ENCODE data around the gene SND1. TPM values are rescaled to one million over a fixed set of nuclear protein-coding genes. Genes with fewer than 3 reads are reported as not detected.

The SND1 gene
- total RNA-seq, 1 experiment from 2014 or later, result 218 TPM

DNA sequence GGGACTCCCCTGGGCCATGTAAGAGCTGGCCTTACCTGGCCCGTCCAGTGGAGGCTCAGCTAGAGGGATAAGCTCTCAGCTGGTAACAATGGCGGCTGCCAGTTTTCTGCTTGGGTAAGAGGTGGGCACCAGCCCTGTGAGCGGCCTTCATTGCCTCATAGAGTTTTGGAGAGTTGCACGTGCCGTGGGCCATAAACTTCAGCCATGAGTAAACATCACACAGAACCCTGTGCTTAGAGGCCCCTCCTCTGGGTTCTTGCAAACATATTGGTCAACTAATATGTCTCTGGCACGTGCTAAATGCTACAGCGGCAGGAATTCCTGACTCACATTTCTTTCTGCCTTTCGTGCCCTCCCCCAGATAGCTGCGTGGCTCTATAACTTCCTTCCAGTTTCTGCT, 485.2 kb downstream of the SND1 start:
- peak overlapping the region in 1 of 2 experiments; percentile 32; a peak in 1 of 5 replicates for H3K4me3 Mint-ChIP-seq

More for the DNA sequence above, 485.2 kb downstream of the SND1 start:
- Histone ChIP-seq H4K20me1 (ENCODE audit: control insufficient read depth, insufficient read depth, insufficient read length) (no peaks in the 10 kb centered on the region), H2BK120ac (ENCODE audit: low read depth, low read length, poor library complexity, severe bottlenecking) (no peak overlapping the region), H2BK20ac (ENCODE audit: low read depth, low read length, poor library complexity, severe bottlenecking) (no peak overlapping the region), H3K27ac (ENCODE audit: insufficient read length, low read depth, low read length) (no peak overlapping the region), H2BK15ac (ENCODE audit: low read depth, low read length) (no peak overlapping the region), H3K14ac (ENCODE audit: insufficient read depth, low read length) (no peak overlapping the region), H3K27me3 (ENCODE audit: insufficient read depth, low read length) (peaks cover 9% of the 10 kb centered on the region; the same call in 1 of the 2 replicates), H3K18ac (ENCODE audit: insufficient read length, low read depth, low read length) (no peak overlapping the region), H4K8ac (replicated peaks; ENCODE audit: insufficient read length, low read depth, low read length) (no peak overlapping the region), H2AK5ac (ENCODE audit: insufficient read length, low read length) (no peak overlapping the region), H3K9ac (ENCODE audit: extremely low read depth, insufficient read length, low read length) (no peak overlapping the region), H3K23me2 (ENCODE audit: insufficient read length, low read depth, low read length, poor library complexity, severe bottlenecking) (peaks cover 11% of the 10 kb centered on the region), H3K79me1 (ENCODE audit: insufficient read depth, low read depth, low read length, poor library complexity, severe bottlenecking) (no peaks in the 10 kb centered on the region), H4K91ac (ENCODE audit: insufficient read length, low read depth, low read length) (no peak overlapping the region), H3T11ph (ENCODE audit: low read length) (no peak overlapping the region), H3K4ac (ENCODE audit: low read depth, low read length) (no peak overlapping the region), H3K9me3 (ENCODE audit: control insufficient read depth, low read depth, low read length) (no peaks in the 10 kb centered on the region), H2AFZ (ENCODE audit: low read length) (no peak overlapping the region), H2BK5ac (ENCODE audit: insufficient read length, low read length) (no peak overlapping the region), H3K23ac (ENCODE audit: insufficient read length, low read depth, low read length) (no peak overlapping the region), H4K5ac (ENCODE audit: insufficient read length, low read depth, low read length) (no peak overlapping the region), H3K4me2 (ENCODE audit: insufficient read depth, insufficient read length, low read length) (no peak overlapping the region), H3K56ac (ENCODE audit: insufficient read length, low read depth, low read length) (no peak overlapping the region), H3K79me2 (ENCODE audit: insufficient read depth, low read length) (no peaks in the 10 kb centered on the region), H3K4me1 (ENCODE audit: insufficient read depth, low read length) (no peaks in the 10 kb centered on the region), H2BK12ac (ENCODE audit: insufficient read length, low read depth, low read length) (no peak overlapping the region)
- Mint-ChIP-seq H3K27ac (no peak overlapping the region), H3K4me1 (peaks cover 6 to 8% of the 10 kb centered on the region in 2 experiments), H3K9me3 (peaks cover 12 to 22% of the 10 kb centered on the region in 2 experiments; a peak in 4 of 5 replicates), H3K27me3 (ENCODE audit: low read depth) (peaks cover 63% of the 10 kb centered on the region), H3K36me3 (ENCODE audit: insufficient read depth in 1 of 3, low read depth in 3 of 3) (peaks cover 0 to 4% (median 3%) of the 10 kb centered on the region in 3 experiments; a peak in 1 of 7 replicates)
- DNase-seq, result no peak
- WGBS (ENCODE audit: extremely low coverage, insufficient read length, low lambda C conversion rate), result no CpG with 5 or more reads among the region's 9 CpGs
- TF ChIP-seq, protein P1, sequence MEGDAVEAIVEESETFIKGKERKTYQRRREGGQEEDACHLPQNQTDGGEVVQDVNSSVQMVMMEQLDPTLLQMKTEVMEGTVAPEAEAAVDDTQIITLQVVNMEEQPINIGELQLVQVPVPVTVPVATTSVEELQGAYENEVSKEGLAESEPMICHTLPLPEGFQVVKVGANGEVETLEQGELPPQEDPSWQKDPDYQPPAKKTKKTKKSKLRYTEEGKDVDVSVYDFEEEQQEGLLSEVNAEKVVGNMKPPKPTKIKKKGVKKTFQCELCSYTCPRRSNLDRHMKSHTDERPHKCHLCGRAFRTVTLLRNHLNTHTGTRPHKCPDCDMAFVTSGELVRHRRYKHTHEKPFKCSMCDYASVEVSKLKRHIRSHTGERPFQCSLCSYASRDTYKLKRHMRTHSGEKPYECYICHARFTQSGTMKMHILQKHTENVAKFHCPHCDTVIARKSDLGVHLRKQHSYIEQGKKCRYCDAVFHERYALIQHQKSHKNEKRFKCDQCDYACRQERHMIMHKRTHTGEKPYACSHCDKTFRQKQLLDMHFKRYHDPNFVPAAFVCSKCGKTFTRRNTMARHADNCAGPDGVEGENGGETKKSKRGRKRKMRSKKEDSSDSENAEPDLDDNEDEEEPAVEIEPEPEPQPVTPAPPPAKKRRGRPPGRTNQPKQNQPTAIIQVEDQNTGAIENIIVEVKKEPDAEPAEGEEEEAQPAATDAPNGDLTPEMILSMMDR (conservative IDR thresholded peaks at IDR 0.05), result no peak

Data from H9 (cell line).